K562 (cell line): ENCODE data around the gene RITA1. TPM values are rescaled to one million over a fixed set of nuclear protein-coding genes. Genes with fewer than 3 reads are reported as not detected.

Experiments
- ARNT ChIP-seq, 2 experiments: fragments of 450-650 bp; IDR thresholded peaks; 2 replicates each; pipeline ENCODE4 v1.6.1; 2016; ENCODE audit warnings: mild to moderate bottlenecking in 1 of 2
- DLX4 ChIP-seq: fragments of 250-450 bp; sonication (Bioruptor Pico); IDR thresholded peaks from 2 replicates; pipeline ENCODE4 v1.6.1; 2021; ENCODE audit warnings: mild to moderate bottlenecking
- E2F1 ChIP-seq: sonication (generic); formaldehyde crosslinking; IDR thresholded peaks from 2 replicates; pipeline ENCODE4 v1.8.1; 2023; ENCODE audit warnings: mild to moderate bottlenecking, missing genetic modification reagents, moderate library complexity
- FOSL1 ChIP-seq: fragments of 200-800 bp; sonication (Bioruptor generic); conservative IDR thresholded peaks from 2 replicates; pipeline ENCODE4 v1.6.1; 2016; ENCODE audit warnings: missing genetic modification characterization, missing compliant biosample characterization
- HDAC8 ChIP-seq: fragments of 450-650 bp; IDR thresholded peaks from 2 replicates; pipeline ENCODE4 v1.6.1; 2016; ENCODE audit warnings: mild to moderate bottlenecking, missing genetic modification characterization, moderate library complexity, missing compliant biosample characterization
- MTF1 ChIP-seq: fragments of 250-450 bp; sonication (Bioruptor Pico); IDR thresholded peaks from 2 replicates; pipeline ENCODE4 v1.9.0; 2021; ENCODE audit warnings: moderate library complexity, mild to moderate bottlenecking, inconsistent platforms, borderline replicate concordance
- PHF20 ChIP-seq: fragments of 450-650 bp; IDR thresholded peaks from 2 replicates; pipeline ENCODE4 v1.6.1; 2018; ENCODE audit not compliant: partially characterized antibody
- TAF7 ChIP-seq: fragments of 450-650 bp; IDR thresholded peaks from 2 replicates; pipeline ENCODE4 v1.6.1; 2016; ENCODE audit warnings: missing genetic modification characterization, missing compliant biosample characterization
- TSC22D4 ChIP-seq: fragments of 450-650 bp; IDR thresholded peaks from 2 replicates; pipeline ENCODE4 v1.6.1; 2016; ENCODE audit warnings: missing genetic modification characterization, missing biosample characterization, control low read depth
- ZBTB43 ChIP-seq: sonication (generic); formaldehyde crosslinking; IDR thresholded peaks from 2 replicates; pipeline ENCODE4 v1.8.0; 2023; ENCODE audit warnings: mild to moderate bottlenecking, missing genetic modification reagents
- ZNF232 ChIP-seq: sonication (generic); formaldehyde crosslinking; IDR thresholded peaks from 2 replicates; pipeline ENCODE4 v1.8.0; 2022; ENCODE audit warnings: mild to moderate bottlenecking, missing genetic modification reagents
- ZNF354B ChIP-seq: fragments of 250-450 bp; sonication (Bioruptor Pico); IDR thresholded peaks from 2 replicates; pipeline ENCODE4 v1.4.0; 2020
- polyA plus RNA-seq, 8 experiments: library from polyadenylated mRNA; depleted of rRNA in 4 of 8; stranded (reverse) in 5 of 8; unstranded in 3 of 8; fragments of >200 nt; fragmentation: Nextera tagmentation in 2 of 8; fragmentation: Illumina TruSeq in 1 of 8; extraction: Ambion mirVana in 2 of 8; extraction: Trizol in 1 of 8; gene quantifications; 2 replicates each; pipeline versions ENCODE4 v1.2.1 to v1.2.3, GENCODE V29; 2011 to 2014; ENCODE audit warnings: inconsistent platforms in 1 of 8, missing spikeins in 1 of 8
- total RNA-seq, 7 experiments: library from RNA; depleted of rRNA in 6 of 7; stranded (reverse); fragments of >200 nt in 6 of 7; fragmentation: Illumina TruSeq in 2 of 7; extraction: Trizol in 2 of 7; gene quantifications; 2 replicates each; pipeline versions ENCODE4 v1.2.1 to v1.2.3, GENCODE V29; 2011 to 2021; ENCODE audit warnings: low replicate concordance in 1 of 7
- TF ChIP-seq, protein P1 (sequence below): sonication (generic); formaldehyde crosslinking; IDR thresholded peaks from 2 replicates; pipeline ENCODE4 v1.8.0; 2023; ENCODE audit warnings: mild to moderate bottlenecking, missing genetic modification reagents
- TF ChIP-seq, protein P2 (sequence below): fragments of 250-450 bp; sonication (Bioruptor Pico); IDR thresholded peaks from 2 replicates; pipeline ENCODE4 v1.5.0; 2020; ENCODE audit warnings: mild to moderate bottlenecking, borderline replicate concordance
- TF ChIP-seq, protein P3 (sequence below): fragments of 250-450 bp; sonication (Bioruptor Pico); IDR thresholded peaks from 2 replicates; pipeline ENCODE4 v1.8.0; 2022; ENCODE audit warnings: moderate library complexity, mild to moderate bottlenecking, inconsistent platforms

RITA1 gene
- total and polyA plus RNA-seq, 9 of the 15 experiments (the other 6 are each of a cell fraction or from before 2014, with no cell fraction given): 2.8 to 40.4 (median 18.0) TPM

DNA sequence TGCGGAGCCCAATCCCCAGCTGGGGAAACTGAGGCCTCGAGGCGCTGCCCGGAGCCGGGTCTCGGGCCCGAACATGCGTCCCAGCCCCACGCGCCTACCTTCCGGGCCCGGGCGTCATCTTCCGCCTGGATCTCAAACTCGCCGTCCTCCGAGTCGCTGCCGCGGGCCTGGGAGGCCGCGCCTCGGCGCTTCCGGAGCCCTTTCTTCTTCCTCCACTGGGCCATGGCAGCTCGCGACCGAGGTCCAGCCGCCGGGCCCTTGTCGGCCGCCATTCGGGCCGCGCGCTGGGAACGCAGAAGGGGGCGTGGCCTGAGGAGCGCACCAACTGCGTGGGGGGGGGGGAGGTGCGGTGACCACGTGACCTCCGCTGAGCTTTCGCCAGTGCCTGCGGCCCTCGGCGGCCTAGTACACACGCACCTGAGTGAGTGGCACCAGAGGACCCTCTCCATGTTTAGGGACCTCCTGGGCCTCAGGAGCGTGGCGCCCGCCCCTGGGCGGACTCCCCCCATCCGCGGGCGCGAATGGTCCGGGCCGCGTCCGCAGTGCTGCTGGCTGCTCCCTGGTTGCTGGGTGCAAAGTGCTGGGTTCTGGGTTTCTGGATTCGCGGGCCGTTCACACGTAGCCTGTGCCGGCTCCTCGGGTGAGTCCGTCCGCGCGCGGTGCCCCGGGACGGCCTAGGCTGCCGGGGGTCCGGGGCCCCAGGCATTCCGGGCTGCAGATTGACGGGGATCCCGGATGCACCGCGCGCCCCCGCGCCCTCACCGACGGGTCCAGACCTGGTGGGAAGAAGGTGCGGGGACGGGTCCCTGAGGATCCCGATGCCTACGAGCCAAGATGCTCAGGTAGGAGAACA, at the start of gene RITA1, which contains the start of gene DDX54 (continued):
- TF ChIP-seq, protein P1, sequence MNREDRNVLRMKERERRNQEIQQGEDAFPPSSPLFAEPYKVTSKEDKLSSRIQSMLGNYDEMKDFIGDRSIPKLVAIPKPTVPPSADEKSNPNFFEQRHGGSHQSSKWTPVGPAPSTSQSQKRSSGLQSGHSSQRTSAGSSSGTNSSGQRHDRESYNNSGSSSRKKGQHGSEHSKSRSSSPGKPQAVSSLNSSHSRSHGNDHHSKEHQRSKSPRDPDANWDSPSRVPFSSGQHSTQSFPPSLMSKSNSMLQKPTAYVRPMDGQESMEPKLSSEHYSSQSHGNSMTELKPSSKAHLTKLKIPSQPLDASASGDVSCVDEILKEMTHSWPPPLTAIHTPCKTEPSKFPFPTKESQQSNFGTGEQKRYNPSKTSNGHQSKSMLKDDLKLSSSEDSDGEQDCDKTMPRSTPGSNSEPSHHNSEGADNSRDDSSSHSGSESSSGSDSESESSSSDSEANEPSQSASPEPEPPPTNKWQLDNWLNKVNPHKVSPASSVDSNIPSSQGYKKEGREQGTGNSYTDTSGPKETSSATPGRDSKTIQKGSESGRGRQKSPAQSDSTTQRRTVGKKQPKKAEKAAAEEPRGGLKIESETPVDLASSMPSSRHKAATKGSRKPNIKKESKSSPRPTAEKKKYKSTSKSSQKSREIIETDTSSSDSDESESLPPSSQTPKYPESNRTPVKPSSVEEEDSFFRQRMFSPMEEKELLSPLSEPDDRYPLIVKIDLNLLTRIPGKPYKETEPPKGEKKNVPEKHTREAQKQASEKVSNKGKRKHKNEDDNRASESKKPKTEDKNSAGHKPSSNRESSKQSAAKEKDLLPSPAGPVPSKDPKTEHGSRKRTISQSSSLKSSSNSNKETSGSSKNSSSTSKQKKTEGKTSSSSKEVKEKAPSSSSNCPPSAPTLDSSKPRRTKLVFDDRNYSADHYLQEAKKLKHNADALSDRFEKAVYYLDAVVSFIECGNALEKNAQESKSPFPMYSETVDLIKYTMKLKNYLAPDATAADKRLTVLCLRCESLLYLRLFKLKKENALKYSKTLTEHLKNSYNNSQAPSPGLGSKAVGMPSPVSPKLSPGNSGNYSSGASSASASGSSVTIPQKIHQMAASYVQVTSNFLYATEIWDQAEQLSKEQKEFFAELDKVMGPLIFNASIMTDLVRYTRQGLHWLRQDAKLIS (CRISPR knock-in tag): peak; percentile 91
- TF ChIP-seq TSC22D4 (tag) (no peak), MTF1 (CRISPR knock-in tag) (no peak), PHF20 (peak; percentile 88), E2F1 (CRISPR knock-in tag) (peak; percentile 88; the same call in 1 of the 2 replicates), TAF7 (tag) (peak; percentile 94), ZNF354B (no peak), HDAC8 (no peak), DLX4 (no peak), ARNT (IDR thresholded peaks at IDR 0.05) (no peak), FOSL1 (tag) (peak; percentile 40; the same call in 1 of the 2 replicates), ZNF232 (CRISPR knock-in tag) (peak; percentile 87), ZBTB43 (CRISPR knock-in tag) (no peak)
- TF ChIP-seq, protein P2, sequence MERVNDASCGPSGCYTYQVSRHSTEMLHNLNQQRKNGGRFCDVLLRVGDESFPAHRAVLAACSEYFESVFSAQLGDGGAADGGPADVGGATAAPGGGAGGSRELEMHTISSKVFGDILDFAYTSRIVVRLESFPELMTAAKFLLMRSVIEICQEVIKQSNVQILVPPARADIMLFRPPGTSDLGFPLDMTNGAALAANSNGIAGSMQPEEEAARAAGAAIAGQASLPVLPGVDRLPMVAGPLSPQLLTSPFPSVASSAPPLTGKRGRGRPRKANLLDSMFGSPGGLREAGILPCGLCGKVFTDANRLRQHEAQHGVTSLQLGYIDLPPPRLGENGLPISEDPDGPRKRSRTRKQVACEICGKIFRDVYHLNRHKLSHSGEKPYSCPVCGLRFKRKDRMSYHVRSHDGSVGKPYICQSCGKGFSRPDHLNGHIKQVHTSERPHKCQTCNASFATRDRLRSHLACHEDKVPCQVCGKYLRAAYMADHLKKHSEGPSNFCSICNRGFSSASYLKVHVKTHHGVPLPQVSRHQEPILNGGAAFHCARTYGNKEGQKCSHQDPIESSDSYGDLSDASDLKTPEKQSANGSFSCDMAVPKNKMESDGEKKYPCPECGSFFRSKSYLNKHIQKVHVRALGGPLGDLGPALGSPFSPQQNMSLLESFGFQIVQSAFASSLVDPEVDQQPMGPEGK (CRISPR knock-in tag): no peak
- TF ChIP-seq, protein P3, sequence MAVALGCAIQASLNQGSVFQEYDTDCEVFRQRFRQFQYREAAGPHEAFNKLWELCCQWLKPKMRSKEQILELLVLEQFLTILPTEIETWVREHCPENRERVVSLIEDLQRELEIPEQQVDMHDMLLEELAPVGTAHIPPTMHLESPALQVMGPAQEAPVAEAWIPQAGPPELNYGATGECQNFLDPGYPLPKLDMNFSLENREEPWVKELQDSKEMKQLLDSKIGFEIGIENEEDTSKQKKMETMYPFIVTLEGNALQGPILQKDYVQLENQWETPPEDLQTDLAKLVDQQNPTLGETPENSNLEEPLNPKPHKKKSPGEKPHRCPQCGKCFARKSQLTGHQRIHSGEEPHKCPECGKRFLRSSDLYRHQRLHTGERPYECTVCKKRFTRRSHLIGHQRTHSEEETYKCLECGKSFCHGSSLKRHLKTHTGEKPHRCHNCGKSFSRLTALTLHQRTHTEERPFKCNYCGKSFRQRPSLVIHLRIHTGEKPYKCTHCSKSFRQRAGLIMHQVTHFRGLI (CRISPR knock-in tag): no peak
